Suprapubic skin (tissue), 4 donors: ENCODE measurements around the gene PRLR.

Source experiments
- CTCF ChIP-seq, 2 donors: fragments of 200-600 bp in 1 of 2; fragments of 450-650 bp in 1 of 2; sonication (generic) in 1 of 2; IDR thresholded peaks; one replicate each; pipeline ENCODE4 v1.5.1; 2016 to 2019; ENCODE audit warnings: antibody characterized with exemption in 2 of 2, mild to moderate bottlenecking in 1 of 2, moderate library complexity in 1 of 2
- POLR2A ChIP-seq, 2 donors: fragments of 450-650 bp; IDR thresholded peaks; one replicate each; pipeline ENCODE4 v1.6.1; 2017; ENCODE audit warnings: antibody characterized with exemption in 2 of 2, mild to moderate bottlenecking in 2 of 2, moderate library complexity in 2 of 2
- POLR2AphosphoS5 ChIP-seq, 3 donors: sonication (generic); formaldehyde crosslinking; IDR thresholded peaks; one replicate each; pipeline ENCODE4 v1.6.1; 2017; ENCODE audit warnings: antibody characterized with exemption in 3 of 3

GRCh38 chr5:35061211-35061770, 169.0 kb downstream of the PRLR start:
- TF ChIP-seq CTCF (IDR thresholded peaks at IDR 0.05) (no peak), POLR2A (IDR thresholded peaks at IDR 0.05) (no peak), POLR2AphosphoS5 (IDR thresholded peaks at IDR 0.05) (no peak)
